BLaER1 (cell line): Measurements from ENCODE around the gene PRSS56.
"Not testable (repeated sequence)": the region's sequence is repeated elsewhere in the genome, so short reads cannot be mapped to it uniquely, and the experiment has no call there.

ENCODE experiments used
- H3K27ac ChIP-seq: shearing (Covaris generic); formaldehyde crosslinking; 2 replicates; pipeline ENCODE4 v1.8.1; 2022
- H3K27me3 ChIP-seq: shearing (Covaris generic); formaldehyde crosslinking; 2 replicates; pipeline ENCODE4 v1.8.1; 2022
- H3K36me3 ChIP-seq: shearing (Covaris generic); formaldehyde crosslinking; 2 replicates; pipeline ENCODE4 v1.8.1; 2022
- H3K4me1 ChIP-seq: shearing (Covaris generic); formaldehyde crosslinking; 2 replicates; pipeline ENCODE4 v1.8.1; 2022
- H3K4me2 ChIP-seq: shearing (Covaris generic); formaldehyde crosslinking; 2 replicates; pipeline ENCODE4 v1.8.1; 2022
- H3K4me3 ChIP-seq: shearing (Covaris generic); formaldehyde crosslinking; 2 replicates; pipeline ENCODE4 v1.8.1; 2022
- H3K9ac ChIP-seq: shearing (Covaris generic); formaldehyde crosslinking; 2 replicates; pipeline ENCODE4 v1.8.1; 2022
- H3K9me3 ChIP-seq: shearing (Covaris generic); formaldehyde crosslinking; 2 replicates; pipeline ENCODE4 v1.8.1; 2022
- H4K20me1 ChIP-seq: shearing (Covaris generic); formaldehyde crosslinking; 2 replicates; pipeline ENCODE4 v1.8.1; 2022
- Cebpa-rat ChIP-seq: shearing (Covaris generic); IDR thresholded peaks from 2 replicates; pipeline ENCODE4 v1.8.1; 2022

PRSS56 gene

GRCh38 chr2:232524771-232525170 is 4.6 kb downstream of the PRSS56 start:
- no peak for TF ChIP-seq Cebpa-rat
- Histone ChIP-seq H3K9ac (peak overlapping the region; percentile 56; the same call in 1 of the 2 replicates), H3K4me3 (peak overlapping the region; percentile 69), H3K36me3 (no peaks in the 10 kb centered on the region), H3K27me3 (peaks cover 40% of the 10 kb centered on the region), H3K9me3 (no peaks in the 10 kb centered on the region), H3K4me2 (peak overlapping the region; percentile 91), H3K27ac (no peak overlapping the region), H4K20me1 (peaks cover 21% of the 10 kb centered on the region), H3K4me1 (peaks cover 71% of the 10 kb centered on the region)

GRCh38 chr2:232525199-232525598 is 5.0 kb downstream of the PRSS56 start:
- Histone ChIP-seq H3K36me3 (no peaks in the 10 kb centered on the region), H3K9me3 (no peaks in the 10 kb centered on the region), H3K27ac (peak overlapping the region; percentile 38; the same call in 1 of the 2 replicates), H3K27me3 (peaks cover 40% of the 10 kb centered on the region), H3K4me1 (peaks cover 75% of the 10 kb centered on the region), H4K20me1 (peaks cover 21% of the 10 kb centered on the region), H3K9ac (no peak overlapping the region), H3K4me3 (no peak overlapping the region), H3K4me2 (peak overlapping the region; percentile 91)
- no peak for TF ChIP-seq Cebpa-rat

GRCh38 chr2:232525791-232526371 is 5.7 kb downstream of the PRSS56 start, which contains the start of gene CHRND:
Gene CHRND, plus strand, starts transcription at chr2:232526160. Its CDS starts 56 bp downstream, at chr2:232526216.
- H3K4me3 ChIP-seq: no peak within 1 kb of the TSS
- H3K36me3 ChIP-seq: no peaks in the 10 kb centered on the region
- H4K20me1 ChIP-seq: peaks cover 21% of the 10 kb centered on the region
- peaks cover 40% of the 10 kb centered on the region for H3K27me3 ChIP-seq
- H3K4me1 ChIP-seq: peaks cover 82% of the 10 kb centered on the region
- no peaks in the 10 kb centered on the region for H3K9me3 ChIP-seq
- peak within 1 kb of the TSS; percentile 91 for H3K4me2 ChIP-seq
- H3K9ac ChIP-seq: no peak within 1 kb of the TSS
- TF ChIP-seq Cebpa-rat: no peak
- H3K27ac ChIP-seq: peak within 1 kb of the TSS; percentile 38; the same call in 1 of the 2 replicates

GRCh38 chr2:232526372-232526941 is 6.3 kb downstream of the PRSS56 start:
- no peak overlapping the region for H3K4me3 ChIP-seq
- peaks cover 86% of the 10 kb centered on the region for H3K4me1 ChIP-seq
- no peaks in the 10 kb centered on the region for H3K36me3 ChIP-seq
- H3K4me2 ChIP-seq: no peak overlapping the region
- H3K27ac ChIP-seq: no peak overlapping the region
- peaks cover 20% of the 10 kb centered on the region for H4K20me1 ChIP-seq
- no peaks in the 10 kb centered on the region for H3K9me3 ChIP-seq
- peaks cover 36% of the 10 kb centered on the region for H3K27me3 ChIP-seq
- no peak for TF ChIP-seq Cebpa-rat
- H3K9ac ChIP-seq: no peak overlapping the region

- H3K9me3 ChIP-seq: no peaks in the 10 kb centered on the region
- TF ChIP-seq Cebpa-rat: no peak
- peaks cover 9% of the 10 kb centered on the region for H4K20me1 ChIP-seq
- peaks cover 21% of the 10 kb centered on the region for H3K27me3 ChIP-seq
- peak overlapping the region; percentile 76 for H3K27ac ChIP-seq
- H3K36me3 ChIP-seq: no peaks in the 10 kb centered on the region
- no peak overlapping the region for H3K4me3 ChIP-seq
- H3K4me1 ChIP-seq: peaks cover 86% of the 10 kb centered on the region
- H3K4me2 ChIP-seq: peak overlapping the region; percentile 89
- H3K9ac ChIP-seq: peak overlapping the region; percentile 63; the same call in 1 of the 2 replicates
Observed at GRCh38 chr2:232527905-232528470, 7.8 kb downstream of the PRSS56 start.

- peak overlapping the region; percentile 63 for H3K9ac ChIP-seq
Observed at GRCh38 chr2:232528746-232529460, 8.7 kb downstream of the PRSS56 start.

GRCh38 chr2:232529806-232530547 is 9.8 kb downstream of the PRSS56 start:
- H3K27me3 ChIP-seq: 0 out of 2 replicates have a peak, but pooled peaks cover 3% of the 10 kb centered on the region
- H3K4me3 ChIP-seq: no peak overlapping the region
- TF ChIP-seq Cebpa-rat: no peak
- no peaks in the 10 kb centered on the region for H3K9me3 ChIP-seq
- peak overlapping the region; percentile 76 for H3K27ac ChIP-seq
- H3K4me2 ChIP-seq: peak overlapping the region; percentile 89
- H4K20me1 ChIP-seq: no peaks in the 10 kb centered on the region
- H3K36me3 ChIP-seq: no peaks in the 10 kb centered on the region
- peaks cover 86% of the 10 kb centered on the region for H3K4me1 ChIP-seq
- H3K9ac ChIP-seq: 0 out of 2 replicates have a peak overlapping the region, but pooled peaks have one; percentile 63

More at GRCh38 chr2:232528746-232529460, 8.7 kb downstream of the PRSS56 start:
- Histone ChIP-seq H3K9me3 (no peaks in the 10 kb centered on the region), H3K27ac (peak overlapping the region; percentile 76), H3K4me1 (peaks cover 86% of the 10 kb centered on the region), H4K20me1 (no peaks in the 10 kb centered on the region), H3K36me3 (no peaks in the 10 kb centered on the region), H3K4me2 (peak overlapping the region; percentile 89), H3K27me3 (peaks cover 12% of the 10 kb centered on the region), H3K4me3 (0 out of 2 replicates have a peak overlapping the region, but pooled peaks have one; percentile 7)
- TF ChIP-seq Cebpa-rat: no peak

- Histone ChIP-seq H3K9me3 (no peaks in the 10 kb centered on the region), H4K20me1 (no peaks in the 10 kb centered on the region), H3K9ac (no peak overlapping the region), H3K27me3 (no peaks in the 10 kb centered on the region), H3K27ac (no peak overlapping the region), H3K4me3 (no peak overlapping the region), H3K36me3 (no peaks in the 10 kb centered on the region), H3K4me1 (peaks cover 79% of the 10 kb centered on the region), H3K4me2 (peak overlapping the region; percentile 89)
- no peak for TF ChIP-seq Cebpa-rat
Observed at GRCh38 chr2:232530626-232531260, 10.6 kb downstream of the PRSS56 start.

- no peak for TF ChIP-seq Cebpa-rat
Observed at GRCh38 chr2:232532419-232532818, 12.2 kb downstream of the PRSS56 start.

GRCh38 chr2:232532821-232533220 is 12.6 kb downstream of the PRSS56 start:
- H3K4me2 ChIP-seq: peak overlapping the region; percentile 89
- H3K4me1 ChIP-seq: peaks cover 72% of the 10 kb centered on the region
- not testable (repeated sequence) for H4K20me1 ChIP-seq, H3K9me3 ChIP-seq, H3K9ac ChIP-seq, H3K4me3 ChIP-seq, H3K36me3 ChIP-seq, H3K27me3 ChIP-seq
- H3K27ac ChIP-seq: peak overlapping the region; percentile 22; the same call in 1 of the 2 replicates

More at GRCh38 chr2:232532419-232532818, 12.2 kb downstream of the PRSS56 start:
- peak overlapping the region; percentile 89 for H3K4me2 ChIP-seq
- H3K9ac ChIP-seq: no peak overlapping the region
- H3K9me3 ChIP-seq: peaks cover 8% of the 10 kb centered on the region
- H4K20me1 ChIP-seq: no peaks in the 10 kb centered on the region
- peaks cover 75% of the 10 kb centered on the region for H3K4me1 ChIP-seq
- no peak overlapping the region for H3K4me3 ChIP-seq
- H3K36me3 ChIP-seq: no peaks in the 10 kb centered on the region
- H3K27me3 ChIP-seq: no peaks in the 10 kb centered on the region
- H3K27ac ChIP-seq: peak overlapping the region; percentile 22; the same call in 1 of the 2 replicates
